HT1080 (cell line): ENCODE measurements around the gene UNG. TPM values are rescaled to one million over a fixed set of nuclear protein-coding genes. Genes with fewer than 3 reads are reported as not detected.

Experiments
- DNase-seq: peaks from one replicate; pipeline ENCODE4 v3.0.0-alpha.2; 2015; ENCODE audit warnings: low read depth
- total RNA-seq: library from RNA; depleted of rRNA; stranded (reverse); fragments of >200 nt; shearing (Covaris generic); gene quantifications from 2 replicates; pipeline ENCODE4 v1.2.3, GENCODE V29; 2014

Gene UNG
- total RNA-seq, 1 experiment from 2014 or later, result 61.5 TPM

- peak; percentile 67 for DNase-seq
Measured at GRCh38 chr12:109088818-109089217, 8.6 kb upstream of the UNG start.

GRCh38 chr12:109089683-109090082 lies 7.7 kb upstream of the UNG start:
- DNase-seq, result no peak

GRCh38 chr12:109092497-109093021 lies 4.8 kb upstream of the UNG start:
- no peak for DNase-seq

- peak; percentile 91 for DNase-seq
Measured at GRCh38 chr12:109093022-109093918, 4.1 kb upstream of the UNG start, which contains the start of gene ALKBH2. Gene ALKBH2 (minus strand): TSS chr12:109093472. CDS start chr12:109092786, 686 bp downstream.

GRCh38 chr12:109097140-109097434 lies 310 bp upstream of the UNG start:
- DNase-seq, result no peak

- no peak for DNase-seq
Measured at GRCh38 chr12:109098183-109098604, 797 bp downstream of the UNG start.

- DNase-seq, result no peak
Measured at GRCh38 chr12:109098651-109099050, 1.3 kb downstream of the UNG start.

- no peak for DNase-seq
Measured at GRCh38 chr12:109099431-109100020, 2.1 kb downstream of the UNG start.

- DNase-seq, result no peak
Measured at GRCh38 chr12:109100741-109101140, 3.3 kb downstream of the UNG start.

GRCh38 chr12:109102491-109102890 lies 5.1 kb downstream of the UNG start:
- DNase-seq, result no peak

GRCh38 chr12:109105176-109105575 lies 7.8 kb downstream of the UNG start:
- DNase-seq, result no peak

GRCh38 chr12:109109746-109110350 lies 12.5 kb downstream of the UNG start:
- no peak for DNase-seq

- DNase-seq, result peak; percentile 81
Measured at GRCh38 chr12:109110988-109111495, 13.6 kb downstream of the UNG start.

GRCh38 chr12:109112720-109113465 lies 15.5 kb downstream of the UNG start:
- DNase-seq, result no peak

- peak; percentile 16 for DNase-seq
Measured at GRCh38 chr12:109113661-109114321, 16.4 kb downstream of the UNG start.

GRCh38 chr12:109114644-109115043 lies 17.2 kb downstream of the UNG start:
- no peak for DNase-seq

GRCh38 chr12:109115404-109115757 lies 18.0 kb downstream of the UNG start:
- no peak for DNase-seq

GRCh38 chr12:109115758-109116610 lies 18.6 kb downstream of the UNG start, which contains the start of gene ACACB:
Gene ACACB (plus strand): TSS chr12:109116587. CDS start chr12:109139406, 22,819 bp downstream.
- peak; percentile 13 for DNase-seq

GRCh38 chr12:109116611-109116949 lies 19.2 kb downstream of the UNG start:
- no peak for DNase-seq

- no peak for DNase-seq
Measured at GRCh38 chr12:109120095-109120494, 22.7 kb downstream of the UNG start.
